GM23338 (cell line): ENCODE results near the gene HDAC9. TPM values are rescaled to one million over a fixed set of nuclear protein-coding genes. Genes with fewer than 3 reads are reported as not detected.

Experiments used
- ATAC-seq: fragments of 200-7000 bp; cut with Tn5 transposase; 3 replicates; pipeline ENCODE4 v1.9.1; 2020
- DNase-seq: peaks from one replicate; pipeline ENCODE4 v3.0.0-alpha.2; 2015; ENCODE audit warnings: low spot score
- H2AFZ ChIP-seq: fragments of 200-600 bp; sonication (generic); 2 replicates; pipeline ENCODE4 v1.8.0; 2016; ENCODE audit warnings: antibody characterized with exemption, mild to moderate bottlenecking, moderate library complexity
- H3F3A ChIP-seq: fragments of 200-600 bp; sonication (generic); replicated peaks from 2 replicates; pipeline ENCODE4 v1.8.0; 2017; ENCODE audit warnings: antibody characterized with exemption, mixed run types, low read depth
- H3K27ac ChIP-seq: fragments of 200-600 bp; sonication (generic); 2 replicates; pipeline ENCODE4 v1.6.1; 2016; ENCODE audit warnings: low read depth
- H3K27me3 ChIP-seq: fragments of 200-600 bp; sonication (generic); 2 replicates; pipeline ENCODE4 v1.8.0; 2016; ENCODE audit warnings: mild to moderate bottlenecking, mixed run types, moderate library complexity; ENCODE audit not compliant: insufficient read depth
- H3K36me3 ChIP-seq: fragments of 200-600 bp; sonication (generic); 2 replicates; pipeline ENCODE4 v1.8.0; 2016; ENCODE audit warnings: mild to moderate bottlenecking; ENCODE audit not compliant: insufficient read depth
- H3K4me1 ChIP-seq: fragments of 200-600 bp; sonication (generic); 2 replicates; pipeline ENCODE4 v1.8.0; 2016; ENCODE audit warnings: mild to moderate bottlenecking, moderate library complexity; ENCODE audit not compliant: insufficient read depth
- H3K4me2 ChIP-seq: fragments of 200-600 bp; sonication (generic); 2 replicates; pipeline ENCODE4 v1.7.1; 2017; ENCODE audit warnings: mixed run types
- H3K4me3 ChIP-seq: fragments of 200-600 bp; sonication (generic); 2 replicates; pipeline ENCODE4 v1.6.1; 2016; ENCODE audit warnings: mixed run types
- H3K79me2 ChIP-seq: fragments of 200-600 bp; sonication (generic); replicated peaks from 2 replicates; pipeline ENCODE4 v1.8.0; 2017; ENCODE audit warnings: mild to moderate bottlenecking; ENCODE audit not compliant: insufficient read depth
- H3K9me2 ChIP-seq: fragments of 200-600 bp; sonication (generic); 2 replicates; pipeline ENCODE4 v1.8.0; 2017; ENCODE audit not compliant: insufficient read depth
- H4K20me1 ChIP-seq: fragments of 200-600 bp; sonication (generic); replicated peaks from 2 replicates; pipeline ENCODE4 v1.8.0; 2017; ENCODE audit warnings: mild to moderate bottlenecking; ENCODE audit not compliant: insufficient read depth
- H3K27ac Mint-ChIP-seq: 2 replicates; pipeline ENCODE4 v1.8.0; 2020; ENCODE audit warnings: inconsistent platforms, mild to moderate bottlenecking, moderate library complexity, mixed read lengths
- H3K27me3 Mint-ChIP-seq: 3 replicates; pipeline ENCODE4 v1.8.0; 2022; ENCODE audit warnings: low read depth, mild to moderate bottlenecking, moderate library complexity, mixed read lengths, inconsistent platforms; ENCODE audit not compliant: insufficient read depth, poor library complexity
- H3K36me3 Mint-ChIP-seq: 3 replicates; pipeline ENCODE4 v1.8.0; 2021; ENCODE audit warnings: low read depth, mild to moderate bottlenecking, inconsistent platforms, moderate library complexity, mixed read lengths
- H3K4me1 Mint-ChIP-seq: 3 replicates; pipeline ENCODE4 v1.8.0; 2020; ENCODE audit warnings: mild to moderate bottlenecking, inconsistent platforms, mixed read lengths
- H3K4me3 Mint-ChIP-seq: 3 replicates; pipeline ENCODE4 v1.8.0; 2021; ENCODE audit warnings: moderate library complexity, mild to moderate bottlenecking, inconsistent platforms, mixed read lengths
- H3K9me3 Mint-ChIP-seq: 3 replicates; pipeline ENCODE4 v1.8.0; 2020; ENCODE audit warnings: moderate library complexity, mild to moderate bottlenecking, inconsistent platforms, mixed read lengths
- CREB1 ChIP-seq: fragments of 250-450 bp; sonication (Bioruptor Pico); IDR thresholded peaks from 2 replicates; pipeline ENCODE4 v1.5.0; 2020; ENCODE audit warnings: low read depth, mild to moderate bottlenecking, moderate library complexity
- EZH2phosphoT487 ChIP-seq: fragments of 200-600 bp; sonication (generic); IDR thresholded peaks from one replicate; pipeline ENCODE4 v1.8.1; 2018; ENCODE audit warnings: antibody characterized with exemption; ENCODE audit not compliant: unreplicated experiment
- POLR2AphosphoS5 ChIP-seq: IDR thresholded peaks from 2 replicates; pipeline ENCODE4 v1.6.1; 2016; ENCODE audit warnings: antibody characterized with exemption, low read depth
- STAT1 ChIP-seq: IDR thresholded peaks from one replicate; pipeline ENCODE4 v1.6.1; 2016; ENCODE audit warnings: antibody characterized with exemption; ENCODE audit not compliant: unreplicated experiment
- ZNF462 ChIP-seq: fragments of 250-450 bp; sonication (Bioruptor Pico); IDR thresholded peaks from 2 replicates; pipeline ENCODE4 v1.5.0; 2020; ENCODE audit warnings: mild to moderate bottlenecking, moderate library complexity
- polyA plus RNA-seq: library from polyadenylated mRNA; unstranded; fragments of >200 nt; fragmentation: Nextera tagmentation; extraction: Ambion mirVana; gene quantifications from 2 replicates; pipeline ENCODE4 v1.2.1, GENCODE V29; 2016
- total RNA-seq: library from RNA; depleted of rRNA; stranded (reverse); fragments of >200 nt; shearing (Covaris generic); gene quantifications from 2 replicates; pipeline ENCODE4 v1.2.3, GENCODE V29; 2014
- TF ChIP-seq, protein P1 (sequence below): IDR thresholded peaks from one replicate; pipeline ENCODE4 v1.6.1; 2018; ENCODE audit warnings: antibody characterized with exemption; ENCODE audit not compliant: unreplicated experiment
- TF ChIP-seq, protein P2 (sequence below): IDR thresholded peaks from 2 replicates; pipeline ENCODE4 v1.6.1; 2016; ENCODE audit warnings: antibody characterized with exemption

HDAC9 gene
- total and polyA plus RNA-seq, 2 experiments from 2014 or later: 8.3 to 18.5 TPM

- no peak for TF ChIP-seq ZNF462 (CRISPR knock-in tag)
Measured at GRCh38 chr7:19023477-19023876, 527.9 kb downstream of the HDAC9 start (continued).

DNA sequence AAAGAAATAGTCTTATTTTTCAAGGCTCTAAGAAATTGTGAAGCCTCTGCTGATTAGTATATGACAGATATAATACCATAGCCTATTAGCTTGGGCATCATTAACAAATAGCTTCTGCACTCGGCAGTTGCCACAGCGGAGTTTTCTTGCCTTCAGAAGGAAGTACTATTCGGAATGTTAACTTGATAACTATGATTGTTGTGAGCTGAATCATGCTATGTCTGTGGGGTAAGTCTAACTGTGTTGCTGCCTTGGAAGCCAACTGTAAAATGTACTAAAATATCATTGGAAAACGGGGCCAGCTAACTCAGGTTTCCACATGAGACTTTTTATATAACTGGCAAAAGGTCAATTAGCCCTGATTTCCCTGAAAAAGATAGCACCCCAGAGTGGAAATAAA, 528.7 kb downstream of the HDAC9 start:
- Histone ChIP-seq H3K79me2 (no peaks in the 10 kb centered on the region), H3K4me1 (peaks cover 4% of the 10 kb centered on the region; the same call in 1 of the 2 replicates), H3K36me3 (no peaks in the 10 kb centered on the region), H3K4me3 (no peak overlapping the region), H3K4me2 (no peak overlapping the region), H3K27me3 (no peaks in the 10 kb centered on the region), H3F3A (no peaks in the 10 kb centered on the region), H3K9me2 (no peaks in the 10 kb centered on the region), H2AFZ (no peak overlapping the region), H4K20me1 (no peaks in the 10 kb centered on the region), H3K27ac (no peak overlapping the region)
- ATAC-seq: no peak
- peaks cover 3% of the 10 kb centered on the region for H3K27me3 Mint-ChIP-seq
- peaks cover 8% of the 10 kb centered on the region; the same call in 2 of the 3 replicates for H3K4me1 Mint-ChIP-seq
- DNase-seq: no peak
- H3K27ac Mint-ChIP-seq: no peak overlapping the region
- H3K4me3 Mint-ChIP-seq: no peak overlapping the region
- H3K9me3 Mint-ChIP-seq: no peaks in the 10 kb centered on the region
- H3K36me3 Mint-ChIP-seq: no peaks in the 10 kb centered on the region
- TF ChIP-seq POLR2AphosphoS5 (no peak), STAT1 (no peak), CREB1 (CRISPR knock-in tag) (no peak), EZH2phosphoT487 (no peak)
- TF ChIP-seq, protein P1, sequence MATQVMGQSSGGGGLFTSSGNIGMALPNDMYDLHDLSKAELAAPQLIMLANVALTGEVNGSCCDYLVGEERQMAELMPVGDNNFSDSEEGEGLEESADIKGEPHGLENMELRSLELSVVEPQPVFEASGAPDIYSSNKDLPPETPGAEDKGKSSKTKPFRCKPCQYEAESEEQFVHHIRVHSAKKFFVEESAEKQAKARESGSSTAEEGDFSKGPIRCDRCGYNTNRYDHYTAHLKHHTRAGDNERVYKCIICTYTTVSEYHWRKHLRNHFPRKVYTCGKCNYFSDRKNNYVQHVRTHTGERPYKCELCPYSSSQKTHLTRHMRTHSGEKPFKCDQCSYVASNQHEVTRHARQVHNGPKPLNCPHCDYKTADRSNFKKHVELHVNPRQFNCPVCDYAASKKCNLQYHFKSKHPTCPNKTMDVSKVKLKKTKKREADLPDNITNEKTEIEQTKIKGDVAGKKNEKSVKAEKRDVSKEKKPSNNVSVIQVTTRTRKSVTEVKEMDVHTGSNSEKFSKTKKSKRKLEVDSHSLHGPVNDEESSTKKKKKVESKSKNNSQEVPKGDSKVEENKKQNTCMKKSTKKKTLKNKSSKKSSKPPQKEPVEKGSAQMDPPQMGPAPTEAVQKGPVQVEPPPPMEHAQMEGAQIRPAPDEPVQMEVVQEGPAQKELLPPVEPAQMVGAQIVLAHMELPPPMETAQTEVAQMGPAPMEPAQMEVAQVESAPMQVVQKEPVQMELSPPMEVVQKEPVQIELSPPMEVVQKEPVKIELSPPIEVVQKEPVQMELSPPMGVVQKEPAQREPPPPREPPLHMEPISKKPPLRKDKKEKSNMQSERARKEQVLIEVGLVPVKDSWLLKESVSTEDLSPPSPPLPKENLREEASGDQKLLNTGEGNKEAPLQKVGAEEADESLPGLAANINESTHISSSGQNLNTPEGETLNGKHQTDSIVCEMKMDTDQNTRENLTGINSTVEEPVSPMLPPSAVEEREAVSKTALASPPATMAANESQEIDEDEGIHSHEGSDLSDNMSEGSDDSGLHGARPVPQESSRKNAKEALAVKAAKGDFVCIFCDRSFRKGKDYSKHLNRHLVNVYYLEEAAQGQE: no peak
- TF ChIP-seq, protein P2, sequence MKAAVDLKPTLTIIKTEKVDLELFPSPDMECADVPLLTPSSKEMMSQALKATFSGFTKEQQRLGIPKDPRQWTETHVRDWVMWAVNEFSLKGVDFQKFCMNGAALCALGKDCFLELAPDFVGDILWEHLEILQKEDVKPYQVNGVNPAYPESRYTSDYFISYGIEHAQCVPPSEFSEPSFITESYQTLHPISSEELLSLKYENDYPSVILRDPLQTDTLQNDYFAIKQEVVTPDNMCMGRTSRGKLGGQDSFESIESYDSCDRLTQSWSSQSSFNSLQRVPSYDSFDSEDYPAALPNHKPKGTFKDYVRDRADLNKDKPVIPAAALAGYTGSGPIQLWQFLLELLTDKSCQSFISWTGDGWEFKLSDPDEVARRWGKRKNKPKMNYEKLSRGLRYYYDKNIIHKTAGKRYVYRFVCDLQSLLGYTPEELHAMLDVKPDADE: no peak
